GM15510 (cell line): ENCODE results near the gene TBL1X.

Source experiments
- POLR2A ChIP-seq: IDR thresholded peaks from 3 replicates; pipeline ENCODE4 v1.6.1; 2011; ENCODE audit warnings: borderline replicate concordance; ENCODE audit not compliant: insufficient read length; ENCODE audit errors: extremely low read depth

Gene TBL1X

GRCh38 chrX:9535101-9535500 is 70.2 kb downstream of the TBL1X start:
- TF ChIP-seq POLR2A, result no peak

- no peak for TF ChIP-seq POLR2A
Measured at GRCh38 chrX:9537781-9538180, 72.9 kb downstream of the TBL1X start.

GRCh38 chrX:9538544-9539045 is 73.7 kb downstream of the TBL1X start:
- TF ChIP-seq POLR2A, result no peak

- TF ChIP-seq POLR2A, result no peak
Measured at GRCh38 chrX:9539605-9540387, 74.9 kb downstream of the TBL1X start.

- TF ChIP-seq POLR2A, result no peak
Measured at GRCh38 chrX:9542106-9542760, 77.4 kb downstream of the TBL1X start.

GRCh38 chrX:9542761-9543111 is 77.9 kb downstream of the TBL1X start:
- TF ChIP-seq POLR2A, result no peak

GRCh38 chrX:9555354-9555753 is 90.5 kb downstream of the TBL1X start:
- no peak for TF ChIP-seq POLR2A

- TF ChIP-seq POLR2A, result no peak
Measured at GRCh38 chrX:9557091-9557490, 92.2 kb downstream of the TBL1X start.

- TF ChIP-seq POLR2A, result no peak
Measured at GRCh38 chrX:9557521-9557920, 92.7 kb downstream of the TBL1X start.

- TF ChIP-seq POLR2A, result no peak
Measured at GRCh38 chrX:9558615-9559014, 93.8 kb downstream of the TBL1X start.

GRCh38 chrX:9560219-9560618 is 95.4 kb downstream of the TBL1X start:
- TF ChIP-seq POLR2A, result no peak

- no peak for TF ChIP-seq POLR2A
Measured at GRCh38 chrX:9561199-9561598, 96.3 kb downstream of the TBL1X start.

GRCh38 chrX:9562851-9563250 is 98.0 kb downstream of the TBL1X start:
- TF ChIP-seq POLR2A, result no peak

GRCh38 chrX:9566150-9566621 is 101.3 kb downstream of the TBL1X start:
- no peak for TF ChIP-seq POLR2A

- no peak for TF ChIP-seq POLR2A
Measured at GRCh38 chrX:9569876-9570301, 105.0 kb downstream of the TBL1X start.
